Lower leg skin (tissue), 4 donors: Measurements from ENCODE around the gene TERT. TPM values are rescaled to one million over a fixed set of nuclear protein-coding genes. Genes with fewer than 3 reads are reported as not detected.
"Not testable (repeated sequence)": the region's sequence is repeated elsewhere in the genome, so short reads cannot be mapped to it uniquely, and the experiment has no call there.

Experiments used
- DNase-seq, 2 donors: peaks; one replicate each; pipeline ENCODE4 v3.0.0-alpha.2; 2019; ENCODE audit warnings: low spot score in 2 of 2
- H3K4me3 ChIP-seq: fragments of 200-600 bp; sonication (generic); 2 replicates; pipeline ENCODE4 v1.5.1; 2017; ENCODE audit warnings: mild to moderate bottlenecking, low read depth; ENCODE audit not compliant: poor library complexity, severe bottlenecking
- POLR2A ChIP-seq, 2 donors: fragments of 450-650 bp; IDR thresholded peaks; one replicate each; pipeline ENCODE4 v1.6.1; 2016 to 2017; ENCODE audit warnings: antibody characterized with exemption in 2 of 2, mild to moderate bottlenecking in 1 of 2, moderate library complexity in 1 of 2
- WGBS, 2 donors: methylation state at CpG; one replicate each; pipeline ENCODE4 v1.1.5; 2018; 5-methylcytosine and 5-hydroxymethylcytosine counted together
- intact Hi-C: fragments of 100-400 bp; cut with DNase I; formaldehyde crosslinking; loops from one replicate; pipeline ENCODE4 v1.15.0; 2023; ENCODE audit warnings: low total_unique reads
- total RNA-seq, 4 donors: library from RNA; depleted of rRNA; stranded (reverse); fragments of >200 nt; gene quantifications; one replicate each; pipeline ENCODE4 v1.1.0, GENCODE V29; 2016
- TF ChIP-seq, protein P1 (sequence below), 3 donors: fragments of 450-650 bp; IDR thresholded peaks; one replicate each; pipeline ENCODE4 v1.5.1; 2016; ENCODE audit warnings: antibody characterized with exemption in 3 of 3, mild to moderate bottlenecking in 3 of 3, moderate library complexity in 2 of 3

Gene TERT
- total RNA-seq, 4 donors from 2014 or later, result 0.13 to 0.38 TPM; not detected in 2

DNA sequence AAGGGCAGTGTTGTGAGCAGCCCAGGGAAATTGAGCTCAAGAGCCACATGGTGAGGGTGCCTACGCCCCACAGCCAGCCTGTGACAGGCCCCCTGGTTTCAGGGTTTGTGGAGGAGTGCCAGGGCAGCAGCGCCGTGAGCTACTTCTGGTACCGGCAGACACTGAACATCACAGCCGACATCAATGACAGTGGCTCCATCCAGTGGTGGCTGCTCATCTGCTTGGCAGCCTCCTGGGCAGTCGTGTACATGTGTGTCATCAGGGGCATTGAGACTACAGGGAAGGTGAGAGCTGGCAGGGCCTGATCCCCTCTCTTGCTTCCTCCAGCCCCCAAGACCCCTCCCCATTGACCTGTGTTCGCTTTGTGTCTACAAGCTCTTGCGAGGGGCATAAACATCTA lies 59.5 kb downstream of the TERT start:
- intact Hi-C loops, result no loop called here
- 79 to 86% methylated on average over 8 of the region's 8 CpGs for WGBS, 2 donors
- no peak overlapping the region for H3K4me3 ChIP-seq
- no peak for TF ChIP-seq POLR2A (IDR thresholded peaks at IDR 0.05)
- TF ChIP-seq, protein P1, sequence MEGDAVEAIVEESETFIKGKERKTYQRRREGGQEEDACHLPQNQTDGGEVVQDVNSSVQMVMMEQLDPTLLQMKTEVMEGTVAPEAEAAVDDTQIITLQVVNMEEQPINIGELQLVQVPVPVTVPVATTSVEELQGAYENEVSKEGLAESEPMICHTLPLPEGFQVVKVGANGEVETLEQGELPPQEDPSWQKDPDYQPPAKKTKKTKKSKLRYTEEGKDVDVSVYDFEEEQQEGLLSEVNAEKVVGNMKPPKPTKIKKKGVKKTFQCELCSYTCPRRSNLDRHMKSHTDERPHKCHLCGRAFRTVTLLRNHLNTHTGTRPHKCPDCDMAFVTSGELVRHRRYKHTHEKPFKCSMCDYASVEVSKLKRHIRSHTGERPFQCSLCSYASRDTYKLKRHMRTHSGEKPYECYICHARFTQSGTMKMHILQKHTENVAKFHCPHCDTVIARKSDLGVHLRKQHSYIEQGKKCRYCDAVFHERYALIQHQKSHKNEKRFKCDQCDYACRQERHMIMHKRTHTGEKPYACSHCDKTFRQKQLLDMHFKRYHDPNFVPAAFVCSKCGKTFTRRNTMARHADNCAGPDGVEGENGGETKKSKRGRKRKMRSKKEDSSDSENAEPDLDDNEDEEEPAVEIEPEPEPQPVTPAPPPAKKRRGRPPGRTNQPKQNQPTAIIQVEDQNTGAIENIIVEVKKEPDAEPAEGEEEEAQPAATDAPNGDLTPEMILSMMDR (IDR thresholded peaks at IDR 0.05), result no peak
- no peak for DNase-seq

DNA sequence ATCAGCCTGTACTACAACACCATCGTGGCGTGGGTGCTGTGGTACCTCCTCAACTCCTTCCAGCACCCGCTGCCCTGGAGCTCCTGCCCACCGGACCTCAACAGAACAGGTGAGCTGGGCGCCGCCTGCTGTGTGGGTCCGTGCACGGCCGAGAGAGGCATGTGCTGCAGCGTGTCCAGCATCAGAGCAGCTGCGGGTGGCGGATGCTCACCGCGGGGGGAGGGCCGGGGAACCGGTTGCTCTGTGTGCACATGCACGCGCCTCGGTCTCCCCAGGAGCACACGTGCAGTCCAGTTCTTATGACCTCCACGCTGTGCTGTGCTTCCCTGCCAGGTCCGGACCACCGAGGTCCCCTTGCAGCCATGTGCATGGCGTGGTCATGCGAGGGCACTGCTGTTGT lies 62.1 kb downstream of the TERT start:
- H3K4me3 ChIP-seq, result no peak overlapping the region
- no peak for TF ChIP-seq POLR2A (IDR thresholded peaks at IDR 0.05)
- TF ChIP-seq, protein P1 (IDR thresholded peaks at IDR 0.05), result no peak
- intact Hi-C loops, result no loop called here
- WGBS, 2 donors, result 88% methylated on average over 19 to 24 of the region's 25 CpGs
- DNase-seq, result no peak

DNA sequence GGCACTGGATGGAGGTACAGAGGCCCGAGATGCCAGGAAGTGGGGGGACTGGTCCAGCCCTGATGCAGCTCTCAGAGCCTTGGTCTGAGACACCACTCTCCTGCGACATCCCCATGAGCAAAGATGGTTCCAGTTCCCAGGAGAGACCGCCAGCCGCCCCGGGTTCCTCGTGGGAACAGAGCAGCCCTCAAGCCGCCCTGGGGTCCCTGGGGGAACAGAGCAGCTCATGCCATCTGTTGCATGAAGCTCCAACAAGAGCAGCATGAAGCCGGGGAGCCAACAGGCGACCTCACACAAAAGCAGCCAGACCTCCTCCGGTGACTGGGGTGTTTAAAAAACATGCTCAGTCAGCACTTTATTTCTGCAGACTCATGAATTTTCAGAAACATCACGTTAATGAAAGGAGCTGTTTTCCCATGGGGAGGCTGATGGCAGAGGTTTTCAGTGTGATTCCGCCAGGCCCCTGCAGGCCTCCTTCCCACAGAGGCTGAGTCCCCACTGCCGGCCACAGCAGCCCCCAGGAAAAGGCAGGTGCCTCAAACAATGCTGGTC lies 63.4 kb downstream of the TERT start:
- DNase-seq, result no peak
- no peak overlapping the region for H3K4me3 ChIP-seq
- TF ChIP-seq, protein P1 (IDR thresholded peaks at IDR 0.05), result no peak
- no peak for TF ChIP-seq POLR2A (IDR thresholded peaks at IDR 0.05)
- 67 to 72% methylated on average over 13 of the region's 13 CpGs for WGBS, 2 donors
- intact Hi-C loops, result no loop called here

DNA sequence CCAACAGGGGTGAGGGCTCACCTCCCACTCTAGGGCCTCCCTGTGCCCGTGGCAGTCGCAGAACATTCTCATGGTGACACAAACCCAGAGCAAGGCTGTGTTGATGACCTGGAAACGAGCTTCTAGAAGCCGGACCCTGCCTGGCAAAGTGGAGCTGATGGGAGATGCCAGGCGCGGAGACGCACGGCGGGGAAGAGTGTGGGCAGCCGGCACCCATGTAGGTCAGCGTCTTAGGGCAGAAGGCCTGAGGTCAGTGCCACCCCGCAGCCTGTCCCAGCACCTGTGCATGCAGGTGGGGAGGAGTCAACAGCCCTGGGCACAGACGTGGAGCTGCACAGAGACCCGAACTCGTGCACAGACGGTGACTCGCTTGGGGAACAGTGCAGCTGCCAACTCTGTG lies 64.3 kb downstream of the TERT start:
- WGBS, 2 donors, result 86 to 87% methylated on average over 17 of the region's 17 CpGs
- no peak overlapping the region for H3K4me3 ChIP-seq
- no peak for TF ChIP-seq POLR2A (IDR thresholded peaks at IDR 0.05)
- TF ChIP-seq, protein P1 (IDR thresholded peaks at IDR 0.05), result no peak
- intact Hi-C loops, result no loop called here
- DNase-seq, result no peak

DNA sequence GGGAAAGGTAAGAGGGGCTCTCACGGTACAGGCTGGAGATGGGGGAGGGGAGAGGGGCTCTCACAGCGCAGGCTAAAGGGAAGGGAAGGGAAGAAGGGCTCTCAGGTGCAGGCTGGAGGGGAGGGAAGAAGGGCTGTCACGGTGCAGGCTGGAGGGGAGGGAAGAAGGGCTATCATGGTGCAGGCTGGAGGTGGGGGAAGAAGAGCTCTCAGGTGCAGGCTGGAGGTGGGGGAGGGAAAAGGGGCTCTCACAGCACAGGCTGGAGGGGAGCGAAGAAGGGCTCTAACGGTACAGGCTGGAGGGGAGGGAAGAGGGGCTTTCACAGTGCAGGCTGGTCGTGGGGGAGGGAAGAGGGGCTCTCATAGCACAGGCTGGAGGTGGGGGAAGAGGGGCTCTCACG lies 65.0 kb downstream of the TERT start:
- intact Hi-C loops, result no loop called here
- H3K4me3 ChIP-seq, result no peak overlapping the region
- TF ChIP-seq, protein P1 (IDR thresholded peaks at IDR 0.05), result no peak
- TF ChIP-seq POLR2A (IDR thresholded peaks at IDR 0.05), result no peak
- WGBS, 2 donors, result 23% methylated on average over 7 of the region's 7 CpGs
- DNase-seq, result no peak

DNA sequence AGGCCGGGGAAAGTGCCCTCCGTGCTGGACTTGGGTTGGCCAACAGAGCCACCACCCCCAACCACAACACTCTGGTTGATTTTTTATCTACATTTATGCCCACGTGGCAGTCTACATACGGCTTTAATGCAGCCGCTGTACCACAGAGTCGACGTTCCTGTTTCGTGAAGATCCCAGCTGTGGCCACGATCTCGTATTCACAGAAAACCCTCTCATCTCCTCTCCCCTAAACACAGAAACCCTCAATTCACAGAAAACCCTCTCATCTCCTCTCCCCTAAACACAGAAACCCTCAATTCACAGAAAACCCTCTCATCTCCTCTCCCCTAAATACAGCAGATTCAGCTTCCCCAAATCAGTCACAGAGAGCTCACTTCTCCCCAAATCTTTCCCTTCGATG lies 65.8 kb downstream of the TERT start:
- 84 to 87% methylated on average over 11 of the region's 11 CpGs for WGBS, 2 donors
- intact Hi-C loops, DNase-seq, H3K4me3 ChIP-seq: not testable (repeated sequence)
